Activated effector memory CD4-positive, alpha-beta T cell treated with anti-CD3 and anti-CD28 coated beads, Interleukin-2, amount 50 U/mL, for 16 hours (primary cell): ENCODE results near the gene PNRC1.
"Not testable (repeated sequence)": the region's sequence is repeated elsewhere in the genome, so short reads cannot be mapped to it uniquely, and the experiment has no call there.

Experiments used
- DNase-seq: peaks from one replicate; pipeline ENCODE4 v3.0.0-alpha.2; 2020

Gene PNRC1

GRCh38 chr6:89063881-89064280, 16.7 kb upstream of the PNRC1 start:
- DNase-seq = no peak

- DNase-seq = not testable (repeated sequence)
These were observed 15.6 kb upstream of the PNRC1 start for GRCh38 chr6:89064931-89065330.

GRCh38 chr6:89066121-89066520, 14.4 kb upstream of the PNRC1 start:
- not testable (repeated sequence) for DNase-seq

GRCh38 chr6:89066940-89067646, 13.5 kb upstream of the PNRC1 start:
- no peak for DNase-seq

GRCh38 chr6:89067796-89068195, 12.8 kb upstream of the PNRC1 start:
- no peak for DNase-seq

- no peak for DNase-seq
These were observed 11.9 kb upstream of the PNRC1 start for GRCh38 chr6:89068695-89069094.

- DNase-seq = no peak
These were observed 10.9 kb upstream of the PNRC1 start for GRCh38 chr6:89069536-89070163.

GRCh38 chr6:89071036-89071435, 9.5 kb upstream of the PNRC1 start:
- no peak for DNase-seq

- DNase-seq = no peak
These were observed 7.4 kb upstream of the PNRC1 start for GRCh38 chr6:89073014-89073620.

- DNase-seq = no peak
These were observed 6.7 kb upstream of the PNRC1 start for GRCh38 chr6:89073840-89074239.

GRCh38 chr6:89079511-89080234, 878 bp upstream of the PNRC1 start:
- DNase-seq = peak; percentile 83

GRCh38 chr6:89081129-89081422, 525 bp downstream of the PNRC1 start:
- no peak for DNase-seq

- peak; percentile 99 for DNase-seq
These were observed 1.1 kb downstream of the PNRC1 start for GRCh38 chr6:89081423-89082322.

GRCh38 chr6:89082486-89082891, 1.9 kb downstream of the PNRC1 start:
- DNase-seq = no peak

- DNase-seq = no peak
These were observed 4.0 kb downstream of the PNRC1 start for GRCh38 chr6:89084542-89084941.

GRCh38 chr6:89084954-89085353, 4.4 kb downstream of the PNRC1 start:
- DNase-seq = no peak

GRCh38 chr6:89085409-89086205, 5.1 kb downstream of the PNRC1 start:
- no peak for DNase-seq

- no peak for DNase-seq
These were observed 7.3 kb downstream of the PNRC1 start for GRCh38 chr6:89087881-89088280.

- no peak for DNase-seq
These were observed 17.9 kb downstream of the PNRC1 start for GRCh38 chr6:89098461-89098860.

GRCh38 chr6:89100114-89100513, 19.6 kb downstream of the PNRC1 start:
- DNase-seq = no peak

- DNase-seq = no peak
These were observed 29.7 kb downstream of the PNRC1 start for GRCh38 chr6:89110284-89110683.

GRCh38 chr6:89111933-89112332, 31.4 kb downstream of the PNRC1 start:
- DNase-seq = no peak
